ENCODE measurements around the gene FOXE3.

- TF ChIP-seq SP1 (IDR thresholded peaks at IDR 0.05) (no peak), TARDBP (IDR thresholded peaks at IDR 0.05) (no peak), SUZ12 (IDR thresholded peaks at IDR 0.05) (no peak), FOXA1 (IDR thresholded peaks at IDR 0.05) (no peak), BHLHE40 (IDR thresholded peaks at IDR 0.05; ENCODE audit: borderline replicate concordance) (no peak), ELF4 (IDR thresholded peaks at IDR 0.05) (no peak), ARNT (IDR thresholded peaks at IDR 0.05) (no peak), FOXM1 (IDR thresholded peaks at IDR 0.05; ENCODE audit: borderline replicate concordance) (no peak), CTBP1 (IDR thresholded peaks at IDR 0.05; ENCODE audit: borderline replicate concordance) (no peak), ZNF384 (IDR thresholded peaks at IDR 0.05) (no peak), LEF1 (IDR thresholded peaks at IDR 0.05; ENCODE audit: borderline replicate concordance) (no peak), NFRKB (IDR thresholded peaks at IDR 0.05) (no peak), FOXK2 (IDR thresholded peaks at IDR 0.05) (no peak)
Observed at GRCh38 chr1:47409311-47410067, 6.6 kb upstream of the FOXE3 start.
